ENCODE measurements around the gene PBX3. TPM values are rescaled to one million over a fixed set of nuclear protein-coding genes. Genes with fewer than 3 reads are reported as not detected.

The PBX3 gene
- polyA plus RNA-seq, 6 donors from 2014 or later, result 7.5 to 15.8 (median 10.1) TPM

DNA sequence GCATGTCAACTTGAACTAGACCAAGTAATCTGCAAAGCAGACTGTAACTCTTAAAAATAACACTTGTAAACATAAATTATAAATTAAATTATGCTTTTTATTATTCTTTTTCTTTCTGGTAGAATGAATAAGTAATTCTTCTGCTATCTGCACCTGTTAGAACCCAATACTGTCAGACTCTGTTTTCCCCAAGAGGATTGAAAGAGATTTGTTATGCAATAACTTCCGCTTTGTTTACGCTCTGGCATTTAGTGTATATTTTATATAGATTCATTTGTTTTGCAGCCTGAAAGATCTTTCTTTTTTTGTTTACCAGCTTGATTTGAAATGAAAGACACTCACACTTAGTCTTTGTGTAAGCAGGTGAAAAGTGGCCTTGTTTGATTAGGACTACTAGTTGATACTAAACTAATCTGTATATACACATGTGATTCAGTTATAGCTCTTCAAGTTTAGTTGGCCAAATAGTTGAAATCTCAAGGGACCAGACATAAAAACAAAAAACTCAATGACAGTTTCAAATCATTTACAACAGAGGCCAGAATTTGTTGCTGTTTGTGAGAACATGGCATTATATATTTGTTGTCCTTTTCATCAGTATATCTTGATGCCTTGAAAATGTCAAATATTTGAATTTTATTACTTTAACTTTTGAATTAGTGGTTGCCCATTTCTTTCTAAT lies 155.8 kb downstream of the PBX3 start:
- Mint-ChIP-seq H3K4me3 (no peak overlapping the region), H3K27ac (peak overlapping the region in 2 of 6 donors; percentile 7 to 10), H3K9me3 (no peaks in the 10 kb centered on the region), H3K27me3 (no peaks in the 10 kb centered on the region), H3K36me3 (no peaks in the 10 kb centered on the region), H3K4me1 (peaks cover 15 to 23% (median 19%) of the 10 kb centered on the region in 3 donors)
- ATAC-seq (ENCODE audit: low read depth in 2 of 2) (no peak), DNase-seq (no peak)

DNA sequence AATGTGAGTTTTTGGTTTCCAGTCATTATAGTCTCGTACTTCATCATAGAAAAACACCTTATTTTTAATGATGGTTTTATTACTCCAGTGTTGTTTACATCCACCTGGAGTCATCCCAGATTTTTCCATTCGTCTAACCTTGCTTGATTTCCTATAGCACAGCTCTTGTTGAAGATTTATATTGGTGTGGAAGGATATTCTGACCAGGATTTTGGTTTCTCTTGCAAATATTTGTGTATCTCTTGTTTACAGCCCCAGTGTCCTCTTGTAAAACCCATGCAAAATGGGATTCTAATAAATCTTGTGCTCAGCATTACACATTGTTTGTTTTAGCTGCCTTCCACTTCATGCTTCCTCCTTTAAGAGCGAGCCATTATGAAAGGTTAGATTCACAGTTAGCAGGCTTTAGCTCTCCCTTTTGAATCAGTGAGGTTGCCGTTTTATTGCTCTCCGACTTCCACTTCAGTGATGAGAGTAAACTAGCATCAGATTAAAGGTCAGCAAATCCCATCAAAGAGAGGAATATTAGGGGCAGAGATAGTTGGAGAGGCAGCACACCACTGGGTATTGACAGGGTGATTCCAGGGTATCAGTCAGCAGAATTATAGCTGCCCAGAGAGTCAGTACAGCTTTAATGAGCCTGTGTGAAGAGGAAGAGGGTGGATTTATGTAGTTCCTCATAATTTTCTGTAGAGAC lies 157.1 kb downstream of the PBX3 start:
- Mint-ChIP-seq H3K27me3 (no peaks in the 10 kb centered on the region), H3K27ac (peak overlapping the region in 3 of 6 donors; percentile 1 to 24 (median 22)), H3K36me3 (no peaks in the 10 kb centered on the region), H3K4me1 (peaks cover 15 to 21% (median 19%) of the 10 kb centered on the region in 3 donors), H3K4me3 (peak overlapping the region in 7 of 8 donors; percentile 33 to 74 (median 55)), H3K9me3 (no peaks in the 10 kb centered on the region)
- ATAC-seq (ENCODE audit: low read depth in 2 of 2) (peak; percentile 57 to 80), DNase-seq (peak; percentile 5)

DNA sequence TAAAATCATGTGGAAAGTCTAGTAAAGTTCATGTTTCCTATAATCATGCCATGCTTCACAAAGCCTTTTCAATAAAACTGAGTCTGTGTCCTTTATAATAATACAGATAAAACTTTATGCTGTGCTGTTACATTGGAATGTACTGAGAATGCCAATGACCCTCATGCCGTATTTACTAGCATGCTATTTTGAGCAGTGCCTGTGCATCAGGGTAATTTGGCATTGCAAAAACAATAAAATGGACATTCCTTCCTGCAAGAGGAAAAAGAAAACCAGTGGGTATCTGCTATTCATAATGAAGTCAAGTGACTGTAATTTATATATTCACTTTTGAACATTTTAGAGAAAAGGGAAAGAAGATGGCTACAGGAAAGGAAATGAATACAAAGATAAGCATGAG lies 159.0 kb downstream of the PBX3 start:
- DNase-seq (no peak), ATAC-seq (ENCODE audit: low read depth in 2 of 2) (no peak)
- peaks cover 15 to 26% (median 18%) of the 10 kb centered on the region in 3 donors for H3K4me1 Mint-ChIP-seq
- no peak overlapping the region for H3K4me3 Mint-ChIP-seq
- no peaks in the 10 kb centered on the region for H3K36me3 Mint-ChIP-seq
- H3K9me3 Mint-ChIP-seq, result no peaks in the 10 kb centered on the region
- H3K27ac Mint-ChIP-seq, result no peak overlapping the region
- no peaks in the 10 kb centered on the region for H3K27me3 Mint-ChIP-seq

DNA sequence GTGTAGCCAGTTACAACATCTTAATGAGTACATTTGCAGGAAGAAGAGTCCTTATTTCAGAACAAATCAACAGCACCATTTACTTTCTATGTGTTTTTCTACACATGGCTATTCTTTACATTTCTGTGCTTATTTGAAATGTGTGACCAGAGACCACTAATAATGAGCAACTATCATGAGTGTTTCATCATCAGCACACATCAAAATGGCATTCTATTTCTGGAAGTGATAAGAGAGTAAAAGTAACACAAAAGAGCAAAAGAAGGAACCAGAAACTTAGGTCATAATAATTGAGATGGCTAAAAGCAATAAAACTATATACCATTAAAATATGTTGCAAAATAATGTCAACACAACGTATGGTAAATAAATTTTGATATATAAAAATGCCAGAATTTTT lies 159.7 kb downstream of the PBX3 start:
- no peaks in the 10 kb centered on the region for H3K9me3 Mint-ChIP-seq
- no peak for ATAC-seq (ENCODE audit: low read depth in 2 of 2)
- H3K36me3 Mint-ChIP-seq, result no peaks in the 10 kb centered on the region
- peaks cover 15 to 26% (median 18%) of the 10 kb centered on the region in 3 donors for H3K4me1 Mint-ChIP-seq
- H3K27ac Mint-ChIP-seq, result no peak overlapping the region
- H3K4me3 Mint-ChIP-seq, result no peak overlapping the region
- no peaks in the 10 kb centered on the region for H3K27me3 Mint-ChIP-seq
- DNase-seq, result no peak

DNA sequence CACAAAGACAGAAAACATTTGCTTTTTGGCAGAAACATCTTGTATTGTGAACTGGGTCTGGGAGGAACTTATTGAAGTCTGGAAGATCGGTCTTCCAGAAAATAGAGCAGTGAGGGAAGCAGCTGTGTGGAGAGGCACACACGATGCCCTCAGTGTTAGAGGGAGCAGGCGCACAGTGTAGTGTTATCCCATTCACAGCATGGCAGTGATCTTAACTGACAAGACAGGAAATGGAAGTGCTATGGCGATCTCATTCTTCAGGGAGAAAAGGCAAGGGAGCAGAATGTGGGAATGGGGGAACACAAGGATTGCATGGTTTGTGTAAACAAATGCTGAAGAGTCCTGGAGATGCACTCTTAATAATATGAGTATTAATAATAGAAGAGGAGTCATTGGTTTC lies 161.0 kb downstream of the PBX3 start:
- H3K27ac Mint-ChIP-seq, result no peak overlapping the region
- H3K9me3 Mint-ChIP-seq, result no peaks in the 10 kb centered on the region
- DNase-seq (no peak), ATAC-seq (ENCODE audit: low read depth in 2 of 2) (no peak)
- H3K36me3 Mint-ChIP-seq, result no peaks in the 10 kb centered on the region
- H3K27me3 Mint-ChIP-seq, result no peaks in the 10 kb centered on the region
- peaks cover 15 to 26% (median 16%) of the 10 kb centered on the region in 3 donors for H3K4me1 Mint-ChIP-seq
- no peak overlapping the region for H3K4me3 Mint-ChIP-seq

DNA sequence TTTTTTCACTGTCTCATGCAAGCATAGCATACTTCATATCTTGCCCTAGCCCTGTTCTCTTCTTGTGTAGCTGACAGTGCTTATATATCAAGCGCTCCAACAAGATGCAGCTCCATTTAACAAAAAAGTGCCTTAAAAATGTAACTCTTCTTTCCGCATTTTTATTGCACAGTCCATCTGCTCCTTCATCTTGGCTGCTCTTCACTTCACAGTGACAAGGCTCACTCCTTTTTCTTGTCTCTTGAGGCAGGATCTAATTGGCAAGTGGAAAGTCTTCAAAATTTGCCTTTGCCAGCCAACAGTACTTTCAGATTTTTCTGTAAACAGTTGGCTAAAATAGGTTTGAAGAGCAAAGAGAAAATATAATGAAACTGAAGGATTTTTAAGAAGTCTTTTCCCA lies 161.8 kb downstream of the PBX3 start:
- no peaks in the 10 kb centered on the region for H3K27me3 Mint-ChIP-seq
- H3K9me3 Mint-ChIP-seq, result no peaks in the 10 kb centered on the region
- H3K4me1 Mint-ChIP-seq, result peaks cover 14 to 24% (median 15%) of the 10 kb centered on the region in 3 donors
- H3K27ac Mint-ChIP-seq, result no peak overlapping the region
- H3K36me3 Mint-ChIP-seq, result no peaks in the 10 kb centered on the region
- ATAC-seq (ENCODE audit: low read depth in 2 of 2), result no peak
- H3K4me3 Mint-ChIP-seq, result no peak overlapping the region
- DNase-seq, result no peak

DNA sequence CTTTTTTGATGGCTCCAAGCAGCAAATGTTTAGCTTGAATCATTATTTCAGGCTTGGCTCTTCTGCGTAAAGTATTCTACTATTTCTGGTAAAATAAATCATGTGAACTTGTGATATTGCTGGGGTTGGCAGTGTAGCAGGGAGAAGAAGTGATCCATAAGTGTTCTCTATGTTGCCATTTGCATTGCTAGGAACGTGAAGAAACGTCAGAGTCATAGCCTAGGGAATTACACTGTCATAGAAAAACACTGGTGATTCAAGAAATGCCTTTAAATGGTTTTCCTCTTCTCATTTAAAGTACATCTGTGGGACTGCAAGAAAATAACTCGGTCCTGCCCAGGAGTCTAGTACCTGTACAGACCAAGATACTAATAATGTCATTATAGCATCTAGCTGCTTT lies 162.3 kb downstream of the PBX3 start:
- no peak for ATAC-seq (ENCODE audit: low read depth in 2 of 2)
- no peaks in the 10 kb centered on the region for H3K36me3 Mint-ChIP-seq

DNA sequence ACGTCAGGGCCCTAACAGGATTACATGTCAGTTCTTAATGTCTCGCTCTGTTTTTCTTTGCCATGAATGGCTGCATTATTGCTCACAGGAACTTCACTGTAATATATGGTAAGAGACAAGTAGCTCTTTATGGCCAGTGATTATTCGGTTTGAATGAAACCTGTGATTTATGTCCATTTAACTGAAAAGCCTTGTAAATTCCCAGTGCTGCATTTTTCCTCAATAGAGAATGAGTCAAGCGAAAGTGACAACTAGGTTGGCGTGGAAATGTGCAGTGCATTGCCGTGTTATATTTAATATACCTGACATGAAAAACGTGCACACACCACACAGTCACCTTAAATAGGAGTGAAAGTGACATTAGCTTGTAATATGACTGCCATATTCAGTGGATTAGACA lies 163.1 kb downstream of the PBX3 start:
- Mint-ChIP-seq H3K4me3 (no peak overlapping the region), H3K36me3 (no peaks in the 10 kb centered on the region), H3K27ac (no peak overlapping the region), H3K9me3 (no peaks in the 10 kb centered on the region), H3K27me3 (no peaks in the 10 kb centered on the region), H3K4me1 (peaks cover 5 to 16% (median 7%) of the 10 kb centered on the region in 3 donors)
- no peak for ATAC-seq (ENCODE audit: low read depth in 2 of 2)
- DNase-seq, result no peak

More for the DNA sequence above, 162.3 kb downstream of the PBX3 start:
- Mint-ChIP-seq H3K4me1 (peaks cover 9 to 19% (median 11%) of the 10 kb centered on the region in 3 donors), H3K4me3 (no peak overlapping the region), H3K27ac (no peak overlapping the region), H3K9me3 (no peaks in the 10 kb centered on the region), H3K27me3 (no peaks in the 10 kb centered on the region)
- DNase-seq, result no peak

DNA sequence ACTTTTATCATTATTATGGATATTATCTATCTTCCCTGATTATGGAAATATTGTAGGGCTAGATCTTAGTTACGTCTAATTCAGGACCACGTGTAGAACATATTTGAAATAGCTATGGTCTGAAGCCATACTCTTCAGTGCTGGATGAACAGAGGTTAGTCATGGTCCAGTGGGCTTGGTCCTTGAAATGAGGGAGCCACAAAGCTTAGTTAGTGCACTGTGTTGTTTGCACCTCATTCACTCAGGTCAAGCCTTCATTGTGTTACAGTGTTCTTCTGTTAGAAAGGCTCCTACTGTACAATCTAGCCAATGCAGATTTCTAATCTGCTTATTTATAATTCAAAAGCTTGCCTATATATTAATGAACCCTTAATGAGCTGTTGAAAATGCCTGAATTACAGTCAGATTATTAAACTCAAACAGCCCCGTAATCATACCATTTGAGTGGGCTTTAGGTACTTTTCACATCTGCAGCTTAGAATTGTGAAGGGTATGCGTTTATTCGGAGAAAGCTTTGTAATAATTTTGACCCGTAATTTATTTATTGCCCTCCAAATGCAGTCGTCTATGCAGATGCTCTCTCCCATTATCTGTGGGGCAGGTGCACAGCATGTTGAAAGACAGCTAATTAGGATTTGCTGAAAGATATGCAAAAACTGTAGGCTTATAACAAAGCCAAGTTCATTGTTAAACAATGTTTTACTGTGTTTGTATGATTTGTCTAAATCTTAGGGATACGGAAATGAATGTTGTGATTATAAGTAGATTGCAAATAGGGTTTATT lies 164.9 kb downstream of the PBX3 start:
- ATAC-seq (ENCODE audit: low read depth in 2 of 2) (no peak), DNase-seq (no peak)
- Mint-ChIP-seq H3K27me3 (no peaks in the 10 kb centered on the region), H3K27ac (no peak overlapping the region), H3K9me3 (no peaks in the 10 kb centered on the region), H3K4me3 (no peak overlapping the region), H3K36me3 (peaks cover 5 to 6% of the 10 kb centered on the region in 2 donors), H3K4me1 (peaks cover 0 to 7% (median under 1%) of the 10 kb centered on the region in 3 donors)

DNA sequence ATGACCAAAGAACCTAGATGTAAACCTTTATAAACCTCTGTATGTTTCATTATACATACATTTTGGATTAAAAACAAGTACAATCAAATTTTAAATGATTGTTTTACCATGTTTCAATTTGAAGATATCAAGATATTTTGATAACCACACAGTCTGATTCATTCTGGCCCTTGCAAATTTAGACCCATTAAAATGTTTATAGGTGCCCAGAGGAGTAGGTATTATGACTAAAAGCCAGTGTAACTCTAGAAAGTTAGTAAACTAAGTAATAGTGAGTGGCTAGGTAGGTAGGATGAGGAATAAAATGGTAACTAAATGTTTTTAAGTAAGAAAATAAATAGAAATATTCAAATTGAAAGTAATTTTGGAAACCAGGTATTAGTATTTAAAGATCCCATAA lies 165.5 kb downstream of the PBX3 start:
- Mint-ChIP-seq H3K27ac (no peak overlapping the region), H3K9me3 (no peaks in the 10 kb centered on the region), H3K4me1 (peaks cover 0 to 7% (median 0%) of the 10 kb centered on the region in 3 donors), H3K36me3 (peaks cover 5 to 6% of the 10 kb centered on the region in 2 donors), H3K4me3 (no peak overlapping the region), H3K27me3 (no peaks in the 10 kb centered on the region)
- no peak for ATAC-seq (ENCODE audit: low read depth in 2 of 2)
- DNase-seq, result no peak

DNA sequence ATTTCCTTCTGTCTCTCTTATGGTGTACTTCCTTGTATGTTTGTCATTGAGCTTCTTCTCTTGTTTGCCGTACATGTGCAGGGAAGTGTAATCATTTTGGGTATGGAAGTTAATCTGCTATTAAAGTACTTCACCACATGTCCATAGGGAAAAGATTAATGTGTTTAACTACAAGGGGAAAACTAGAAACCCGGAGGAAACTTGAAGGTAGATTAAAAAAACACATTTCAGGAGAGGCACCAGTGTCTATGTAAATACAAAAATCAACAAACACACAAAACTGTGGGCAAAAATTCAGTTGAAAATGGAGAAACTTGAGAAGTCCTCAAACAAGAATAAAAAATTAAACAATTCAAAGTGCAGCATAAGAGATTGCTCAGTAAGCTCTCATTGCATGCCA lies 166.4 kb downstream of the PBX3 start:
- no peak for DNase-seq
- no peaks in the 10 kb centered on the region for H3K9me3 Mint-ChIP-seq
- ATAC-seq (ENCODE audit: low read depth in 2 of 2), result no peak
- H3K4me3 Mint-ChIP-seq, result no peak overlapping the region
- H3K36me3 Mint-ChIP-seq, result peaks cover 5 to 6% of the 10 kb centered on the region in 2 donors
- peaks cover 0 to 7% (median 0%) of the 10 kb centered on the region in 3 donors for H3K4me1 Mint-ChIP-seq
- peak overlapping the region in 1 of 6 donors; percentile 41 for H3K27ac Mint-ChIP-seq
- no peaks in the 10 kb centered on the region for H3K27me3 Mint-ChIP-seq

DNA sequence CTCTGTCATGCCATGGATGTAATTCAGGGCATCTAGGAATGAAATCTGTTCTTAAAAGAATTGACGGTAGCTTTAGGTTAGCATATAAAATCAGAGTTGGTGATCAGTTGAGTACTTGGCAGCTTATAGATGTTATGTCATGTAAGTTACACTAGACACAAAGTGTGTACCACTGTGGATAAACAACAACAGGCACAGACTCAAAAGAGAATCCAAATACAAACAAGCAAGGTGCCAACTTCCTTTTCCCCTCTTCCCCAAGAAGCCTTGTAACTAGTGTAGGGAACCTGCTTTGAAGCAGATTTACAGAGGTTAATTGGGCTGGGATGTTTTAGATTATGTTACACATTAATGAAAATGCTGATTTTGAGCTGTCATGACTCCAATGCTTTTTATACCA lies 167.2 kb downstream of the PBX3 start:
- ATAC-seq (ENCODE audit: low read depth in 2 of 2), result no peak
- Mint-ChIP-seq H3K27me3 (no peaks in the 10 kb centered on the region), H3K36me3 (peaks cover 5 to 6% of the 10 kb centered on the region in 2 donors)

DNA sequence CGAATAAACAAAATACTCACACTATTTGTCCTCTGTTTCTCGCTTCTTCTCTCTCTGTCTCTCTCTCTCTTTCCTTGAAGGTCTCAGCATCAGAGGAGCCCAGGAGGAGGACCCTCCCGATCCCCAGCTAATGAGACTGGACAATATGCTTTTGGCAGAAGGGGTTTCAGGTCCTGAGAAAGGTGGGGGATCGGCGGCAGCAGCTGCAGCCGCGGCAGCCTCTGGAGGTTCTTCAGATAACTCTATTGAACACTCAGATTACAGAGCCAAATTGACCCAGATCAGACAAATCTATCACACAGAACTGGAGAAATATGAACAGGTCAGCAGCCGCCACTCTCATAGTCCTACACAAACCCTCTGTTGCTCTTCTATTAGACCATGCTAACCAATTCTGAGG lies 168.4 kb downstream of the PBX3 start:
- H3K4me3 Mint-ChIP-seq, result peak overlapping the region in 1 of 8 donors; percentile 2
- DNase-seq (no peak), ATAC-seq (ENCODE audit: low read depth in 2 of 2) (no peak)
- H3K4me1 Mint-ChIP-seq, result no peaks in the 10 kb centered on the region
- peak overlapping the region in 1 of 6 donors; percentile 78 for H3K27ac Mint-ChIP-seq
- H3K27me3 Mint-ChIP-seq, result no peaks in the 10 kb centered on the region
- H3K36me3 Mint-ChIP-seq, result peaks cover 5 to 6% of the 10 kb centered on the region in 2 donors
- H3K9me3 Mint-ChIP-seq, result no peaks in the 10 kb centered on the region

More for the DNA sequence above, 167.2 kb downstream of the PBX3 start:
- Mint-ChIP-seq H3K27ac (no peak overlapping the region), H3K9me3 (no peaks in the 10 kb centered on the region), H3K4me1 (peaks cover 0 to 6% (median 0%) of the 10 kb centered on the region in 3 donors), H3K4me3 (no peak overlapping the region)
- no peak for DNase-seq
